Measurements from ENCODE around the gene GH2. TPM values are rescaled to one million over a fixed set of nuclear protein-coding genes. Genes with fewer than 3 reads are reported as not detected.

Gene GH2
- total RNA-seq, 1 donor from 2014 or later = not detected

DNA sequence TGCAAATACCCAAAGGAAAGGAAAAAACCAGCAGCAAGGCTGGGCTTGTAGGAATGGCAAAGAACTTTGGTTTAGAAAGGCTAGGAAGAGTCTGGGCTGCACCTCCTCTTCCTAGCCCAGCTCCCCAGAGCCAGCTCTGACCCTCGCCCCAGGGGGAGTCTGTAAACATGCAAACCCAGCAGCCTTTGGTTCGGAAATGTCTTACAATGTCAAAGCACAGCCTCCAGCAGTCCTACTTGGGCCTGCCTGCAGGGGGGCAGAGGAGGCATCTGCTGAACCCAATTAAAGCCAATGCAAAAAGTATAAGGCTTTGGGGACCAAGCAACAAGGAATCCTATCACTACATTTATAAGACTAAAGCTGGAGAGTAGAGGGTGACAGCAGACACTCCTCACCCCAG is 49.3 kb downstream of the GH2 start:
- H3K27ac ChIP-seq = no peak overlapping the region
- TF ChIP-seq, protein P1, sequence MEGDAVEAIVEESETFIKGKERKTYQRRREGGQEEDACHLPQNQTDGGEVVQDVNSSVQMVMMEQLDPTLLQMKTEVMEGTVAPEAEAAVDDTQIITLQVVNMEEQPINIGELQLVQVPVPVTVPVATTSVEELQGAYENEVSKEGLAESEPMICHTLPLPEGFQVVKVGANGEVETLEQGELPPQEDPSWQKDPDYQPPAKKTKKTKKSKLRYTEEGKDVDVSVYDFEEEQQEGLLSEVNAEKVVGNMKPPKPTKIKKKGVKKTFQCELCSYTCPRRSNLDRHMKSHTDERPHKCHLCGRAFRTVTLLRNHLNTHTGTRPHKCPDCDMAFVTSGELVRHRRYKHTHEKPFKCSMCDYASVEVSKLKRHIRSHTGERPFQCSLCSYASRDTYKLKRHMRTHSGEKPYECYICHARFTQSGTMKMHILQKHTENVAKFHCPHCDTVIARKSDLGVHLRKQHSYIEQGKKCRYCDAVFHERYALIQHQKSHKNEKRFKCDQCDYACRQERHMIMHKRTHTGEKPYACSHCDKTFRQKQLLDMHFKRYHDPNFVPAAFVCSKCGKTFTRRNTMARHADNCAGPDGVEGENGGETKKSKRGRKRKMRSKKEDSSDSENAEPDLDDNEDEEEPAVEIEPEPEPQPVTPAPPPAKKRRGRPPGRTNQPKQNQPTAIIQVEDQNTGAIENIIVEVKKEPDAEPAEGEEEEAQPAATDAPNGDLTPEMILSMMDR (IDR thresholded peaks at IDR 0.05) = no peak
- no peak for TF ChIP-seq EZH2 (IDR thresholded peaks at IDR 0.05)
- no peak for TF ChIP-seq EZH2phosphoT487 (IDR thresholded peaks at IDR 0.05)
- H3K27me3 ChIP-seq = no peaks in the 10 kb centered on the region
- no peak overlapping the region for H3K9ac ChIP-seq
- H3K4me1 ChIP-seq = peaks cover 6% of the 10 kb centered on the region
- no peak overlapping the region for H3K4me3 Mint-ChIP-seq
- no peak overlapping the region for H3K4me2 ChIP-seq
- no peaks in the 10 kb centered on the region for H3K9me3 ChIP-seq (ENCODE audit: low read depth)
- no peak overlapping the region for H3K4me3 ChIP-seq
- no peaks in the 10 kb centered on the region for H3K9me3 Mint-ChIP-seq
- peaks cover 7% of the 10 kb centered on the region for H3K27me3 Mint-ChIP-seq (ENCODE audit: insufficient read depth, low read depth)
- peaks cover 24% of the 10 kb centered on the region for H3K79me2 ChIP-seq (ENCODE audit: low read depth)
- H3K4me1 Mint-ChIP-seq = peaks cover 15% of the 10 kb centered on the region
- H3F3A ChIP-seq (ENCODE audit: low read depth) = peaks cover 22% of the 10 kb centered on the region
- H3K36me3 ChIP-seq = peaks cover 5% of the 10 kb centered on the region
- H4K20me1 ChIP-seq (ENCODE audit: low read depth) = peaks cover 7% of the 10 kb centered on the region
- H3K36me3 Mint-ChIP-seq = peaks cover 33% of the 10 kb centered on the region
- no peak overlapping the region for H3K27ac Mint-ChIP-seq
- no peak overlapping the region for H2AFZ ChIP-seq (replicated peaks)
- no peak for DNase-seq (ENCODE audit: low spot score)

DNA sequence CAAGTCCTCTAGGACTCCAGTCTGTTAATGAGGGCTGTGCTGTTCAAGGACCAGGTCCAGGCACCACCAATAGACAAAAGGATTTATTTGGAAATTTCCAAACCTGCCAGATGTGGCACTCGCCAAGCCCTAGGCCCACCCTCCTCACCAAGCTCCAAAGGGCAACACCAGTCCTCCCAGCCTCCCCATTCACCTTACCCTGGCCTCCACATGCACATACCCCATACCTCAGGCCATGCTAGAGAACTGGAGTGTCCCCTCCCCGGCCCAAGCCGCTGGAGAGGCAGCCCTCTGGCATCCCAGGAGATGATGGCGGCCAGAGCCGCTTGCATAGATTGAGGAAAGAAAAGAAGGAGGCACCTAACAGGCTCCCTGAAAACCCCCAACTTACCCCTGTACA is 49.7 kb downstream of the GH2 start:
- H3K27ac Mint-ChIP-seq = no peak overlapping the region

GRCh38 chr17:63831505-63831904 is 50.2 kb downstream of the GH2 start:
- Mint-ChIP-seq H3K36me3 (peaks cover 31% of the 10 kb centered on the region), H3K27me3 (ENCODE audit: insufficient read depth, low read depth) (peaks cover 9% of the 10 kb centered on the region), H3K4me3 (no peak overlapping the region), H3K4me1 (peaks cover 15% of the 10 kb centered on the region), H3K9me3 (no peaks in the 10 kb centered on the region), H3K27ac (no peak overlapping the region)
- Histone ChIP-seq H3K36me3 (peaks cover 5% of the 10 kb centered on the region), H3K27me3 (no peaks in the 10 kb centered on the region), H3K4me3 (no peak overlapping the region), H3K9me3 (ENCODE audit: low read depth) (no peaks in the 10 kb centered on the region), H3F3A (ENCODE audit: low read depth) (peaks cover 22% of the 10 kb centered on the region), H3K79me2 (ENCODE audit: low read depth) (peaks cover 26% of the 10 kb centered on the region), H3K4me1 (peaks cover 6% of the 10 kb centered on the region), H4K20me1 (ENCODE audit: low read depth) (peaks cover 3% of the 10 kb centered on the region), H3K27ac (no peak overlapping the region), H2AFZ (replicated peaks) (no peak overlapping the region), H3K9ac (no peak overlapping the region), H3K4me2 (no peak overlapping the region)
- TF ChIP-seq EZH2phosphoT487 (IDR thresholded peaks at IDR 0.05) (no peak), EZH2 (IDR thresholded peaks at IDR 0.05) (no peak)
- TF ChIP-seq, protein P1 (IDR thresholded peaks at IDR 0.05) = no peak
- no peak for DNase-seq (ENCODE audit: low spot score)

More for the DNA sequence above, 49.7 kb downstream of the GH2 start:
- H3K36me3 Mint-ChIP-seq = peaks cover 31% of the 10 kb centered on the region
- Histone ChIP-seq H4K20me1 (ENCODE audit: low read depth) (peaks cover 3% of the 10 kb centered on the region), H3K79me2 (ENCODE audit: low read depth) (peaks cover 23% of the 10 kb centered on the region), H2AFZ (replicated peaks) (no peak overlapping the region), H3K9me3 (ENCODE audit: low read depth) (no peaks in the 10 kb centered on the region), H3K4me2 (no peak overlapping the region), H3F3A (ENCODE audit: low read depth) (peaks cover 22% of the 10 kb centered on the region), H3K27me3 (no peaks in the 10 kb centered on the region), H3K9ac (no peak overlapping the region), H3K36me3 (peaks cover 5% of the 10 kb centered on the region), H3K27ac (no peak overlapping the region), H3K4me3 (no peak overlapping the region), H3K4me1 (peaks cover 6% of the 10 kb centered on the region)
- H3K4me1 Mint-ChIP-seq = peaks cover 15% of the 10 kb centered on the region
- no peaks in the 10 kb centered on the region for H3K9me3 Mint-ChIP-seq
- DNase-seq (ENCODE audit: low spot score) = no peak
- TF ChIP-seq EZH2 (IDR thresholded peaks at IDR 0.05) = no peak
- H3K27me3 Mint-ChIP-seq (ENCODE audit: insufficient read depth, low read depth) = peaks cover 7% of the 10 kb centered on the region
- H3K4me3 Mint-ChIP-seq = no peak overlapping the region

- Mint-ChIP-seq H3K9me3 (no peaks in the 10 kb centered on the region), H3K27ac (no peak overlapping the region), H3K4me3 (no peak overlapping the region), H3K4me1 (peaks cover 20% of the 10 kb centered on the region), H3K27me3 (ENCODE audit: insufficient read depth, low read depth) (peaks cover 11% of the 10 kb centered on the region), H3K36me3 (peaks cover 31% of the 10 kb centered on the region)
- peaks cover 7% of the 10 kb centered on the region for H3K4me1 ChIP-seq
- H3K27ac ChIP-seq = no peak overlapping the region
- peaks cover 31% of the 10 kb centered on the region for H3K79me2 ChIP-seq (ENCODE audit: low read depth)
- no peaks in the 10 kb centered on the region for H3K27me3 ChIP-seq
- DNase-seq (ENCODE audit: low spot score) = no peak
- peaks cover 22% of the 10 kb centered on the region for H3F3A ChIP-seq (ENCODE audit: low read depth)
- no peak overlapping the region for H3K9ac ChIP-seq
- H3K4me2 ChIP-seq = no peak overlapping the region
- no peaks in the 10 kb centered on the region for H3K9me3 ChIP-seq (ENCODE audit: low read depth)
- peaks cover 5% of the 10 kb centered on the region for H3K36me3 ChIP-seq
- H2AFZ ChIP-seq (replicated peaks) = no peak overlapping the region
- H4K20me1 ChIP-seq (ENCODE audit: low read depth) = peaks cover 3% of the 10 kb centered on the region
- TF ChIP-seq EZH2phosphoT487 (IDR thresholded peaks at IDR 0.05) = no peak
- TF ChIP-seq EZH2 (IDR thresholded peaks at IDR 0.05) = no peak
- TF ChIP-seq, protein P1 (IDR thresholded peaks at IDR 0.05) = no peak
- H3K4me3 ChIP-seq = no peak overlapping the region
These were observed 50.7 kb downstream of the GH2 start for GRCh38 chr17:63830904-63831491.
